RPMI7951 (cell line): ENCODE data around the gene ZNF236. TPM values are rescaled to one million over a fixed set of nuclear protein-coding genes. Genes with fewer than 3 reads are reported as not detected.
"Not testable (repeated sequence)": the region's sequence is repeated elsewhere in the genome, so short reads cannot be mapped to it uniquely, and the experiment has no call there.

Source experiments
- DNase-seq: peaks from one replicate; pipeline ENCODE4 v3.0.0-alpha.2; 2012; ENCODE audit warnings: low read depth
- total RNA-seq: library from RNA; depleted of rRNA; stranded (reverse); fragments of >200 nt; shearing (Covaris generic); gene quantifications from 2 replicates; pipeline ENCODE4 v1.2.3, GENCODE V29; 2014

The ZNF236 gene
- total RNA-seq, 1 experiment from 2014 or later, result 3.0 TPM

DNA sequence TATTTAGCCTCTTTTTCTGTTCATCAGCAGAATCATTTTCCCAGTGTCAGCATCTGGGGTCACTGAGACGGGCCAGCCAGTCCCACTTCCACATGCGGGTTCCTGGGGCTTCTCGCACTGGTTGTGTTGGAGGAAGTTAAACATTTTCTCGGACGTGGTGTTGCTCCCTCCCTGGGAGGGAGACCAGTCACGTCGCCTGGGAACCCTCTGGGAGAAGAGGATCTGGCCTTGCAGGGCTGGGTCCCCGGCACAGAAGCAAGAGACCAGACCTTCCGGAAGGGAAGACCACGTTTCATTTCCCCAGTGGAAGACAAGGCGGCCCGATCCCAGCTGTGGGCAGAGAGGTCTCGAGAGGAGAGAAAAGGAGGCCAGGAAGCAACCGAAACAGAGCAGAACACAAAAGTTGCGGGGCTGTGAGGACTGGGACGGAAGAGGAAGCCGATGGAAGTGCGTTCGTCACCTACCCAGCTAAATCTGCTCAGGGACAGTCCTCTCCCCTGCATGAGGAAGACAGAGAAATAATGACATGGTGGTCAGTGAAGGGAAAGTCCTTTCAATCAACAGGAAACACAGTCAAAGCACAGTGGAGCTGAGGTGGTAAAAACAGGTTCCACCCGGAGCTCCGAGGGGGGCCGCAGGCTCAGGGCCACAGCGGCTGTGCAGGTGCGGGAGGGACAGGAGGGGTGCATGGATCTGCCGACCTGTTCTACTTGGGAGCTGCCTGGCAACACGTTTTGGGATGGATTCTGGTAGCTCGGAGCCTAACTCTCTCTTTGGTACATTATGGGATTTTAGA lies 165.9 kb downstream of the ZNF236 start:
- no peak for DNase-seq

- no peak for DNase-seq
Observed at GRCh38 chr18:76988827-76989646, 166.7 kb downstream of the ZNF236 start.

DNA sequence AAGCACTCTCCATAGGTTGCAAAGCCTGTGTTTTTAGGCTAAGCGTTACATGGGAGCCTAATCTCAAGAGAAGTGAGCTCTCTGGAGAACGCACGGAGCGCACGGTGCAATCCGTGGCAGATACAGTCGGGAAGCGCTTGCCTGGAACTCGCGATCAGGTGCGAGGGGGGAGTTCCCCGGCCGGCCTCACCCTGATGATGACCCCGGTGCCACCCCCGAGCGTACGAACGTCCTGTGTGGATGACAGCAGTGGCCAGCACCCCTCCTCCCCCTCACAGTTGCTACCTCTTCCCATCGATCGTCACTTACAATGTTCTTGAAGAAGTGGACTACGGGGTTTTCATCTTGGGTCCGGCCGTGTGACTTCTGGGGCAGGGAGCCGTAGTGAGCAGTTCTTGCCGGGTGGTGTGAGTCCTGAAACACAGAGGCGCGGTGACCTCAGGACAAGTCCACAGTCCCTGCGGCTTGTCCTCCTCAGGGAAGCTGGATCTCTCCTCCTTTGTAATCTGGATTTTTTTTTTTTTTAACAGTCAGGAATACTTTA lies 167.4 kb downstream of the ZNF236 start:
- no peak for DNase-seq

GRCh38 chr18:76990343-76991020 lies 168.1 kb downstream of the ZNF236 start:
- not testable (repeated sequence) for DNase-seq

DNA sequence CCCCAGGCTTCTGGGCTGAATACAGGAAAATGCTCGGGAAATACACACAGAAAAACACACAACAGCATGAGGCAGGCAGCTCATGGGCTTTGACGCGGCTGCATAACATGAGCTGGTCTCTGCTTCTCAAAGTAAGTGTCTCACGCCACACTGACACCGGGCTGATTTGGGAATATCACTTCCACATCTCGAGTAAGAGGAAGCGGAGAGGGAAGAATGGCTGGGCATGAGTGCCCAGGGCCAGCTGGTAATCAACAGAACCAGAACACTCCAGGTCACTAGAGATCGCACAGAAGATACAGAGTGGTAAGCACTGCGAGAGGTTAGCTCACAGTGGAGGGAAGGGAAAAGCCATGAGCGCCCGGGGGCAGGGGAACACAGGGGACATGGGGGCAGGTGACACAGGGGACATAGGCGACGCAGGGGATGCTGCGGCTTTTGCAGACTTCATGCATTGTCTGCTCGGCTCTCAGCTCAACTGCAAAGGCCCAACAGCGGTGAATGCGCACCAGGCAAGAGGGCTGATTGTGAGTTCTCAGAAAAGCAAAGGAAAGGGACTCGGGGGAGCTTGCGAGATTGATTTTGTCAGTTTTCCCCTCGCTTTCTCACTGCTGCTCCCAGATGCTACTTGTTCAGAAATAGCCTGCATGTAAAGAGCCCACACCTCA lies 168.8 kb downstream of the ZNF236 start:
- DNase-seq, result no peak

GRCh38 chr18:76992226-76993084 lies 170.1 kb downstream of the ZNF236 start:
- DNase-seq, result no peak

- no peak for DNase-seq
Observed at GRCh38 chr18:76993085-76993382, 170.7 kb downstream of the ZNF236 start.

DNA sequence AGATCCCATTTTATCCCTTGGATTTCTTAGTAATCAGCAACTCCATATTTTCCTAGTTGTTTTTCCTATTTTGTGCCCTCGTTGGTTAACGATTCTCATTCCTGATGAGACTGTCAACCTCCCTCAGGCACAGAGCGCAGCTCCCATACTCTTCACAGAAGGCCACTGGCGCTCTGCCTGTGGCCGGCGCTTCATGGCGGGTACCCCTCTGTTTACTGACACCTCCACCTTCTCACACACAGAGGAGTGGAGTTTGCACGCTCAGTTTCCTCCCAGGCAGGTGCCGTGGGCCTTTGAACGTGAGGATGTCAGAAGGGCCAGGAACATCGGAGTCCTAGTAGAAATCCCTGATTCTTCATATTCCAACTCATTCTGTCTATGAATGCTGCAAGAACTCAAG lies 171.2 kb downstream of the ZNF236 start:
- DNase-seq, result no peak

- no peak for DNase-seq
Observed at GRCh38 chr18:76994086-76994654, 171.8 kb downstream of the ZNF236 start.

GRCh38 chr18:76995896-76996295 lies 173.5 kb downstream of the ZNF236 start:
- no peak for DNase-seq

DNA sequence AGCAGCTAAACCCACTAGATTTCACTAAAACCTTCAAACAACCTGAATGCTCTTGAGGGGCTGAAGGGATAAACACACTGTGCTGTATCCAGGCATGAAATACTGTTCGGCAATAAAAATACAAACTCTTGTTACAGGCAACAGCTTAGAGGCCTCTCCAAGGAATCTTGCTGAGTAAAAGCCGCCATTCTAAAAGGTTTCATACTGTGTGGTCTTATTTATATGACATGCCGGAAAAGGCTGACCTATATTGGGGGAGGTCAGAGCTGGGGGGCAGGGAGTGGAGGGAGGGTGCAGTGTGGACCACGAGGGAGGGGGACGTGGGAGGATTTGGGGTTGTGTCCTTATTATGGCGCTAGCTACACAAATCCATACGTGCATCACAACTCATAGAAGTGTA lies 174.1 kb downstream of the ZNF236 start:
- no peak for DNase-seq

- DNase-seq, result no peak
Observed at GRCh38 chr18:76997951-76998808, 175.8 kb downstream of the ZNF236 start.

DNA sequence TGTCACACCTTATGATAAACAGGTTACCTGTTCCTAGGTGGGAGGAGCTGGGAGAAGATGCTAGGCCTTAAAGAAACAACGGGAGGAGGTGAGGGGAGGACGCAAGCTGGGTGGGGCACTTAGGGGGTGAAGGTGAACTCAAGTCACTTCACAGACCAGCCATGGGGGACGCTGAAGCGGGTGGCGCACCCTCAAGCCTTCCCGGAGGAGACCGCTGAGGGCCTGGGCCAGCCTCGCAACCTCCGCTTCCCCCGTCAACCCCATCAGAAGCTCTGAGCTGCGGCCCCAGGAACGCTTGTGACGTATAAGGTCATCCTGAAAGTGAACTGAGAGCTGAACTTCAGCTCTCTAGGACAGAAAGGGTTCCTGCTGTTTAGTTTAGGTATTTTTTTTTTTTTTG lies 176.7 kb downstream of the ZNF236 start:
- no peak for DNase-seq

DNA sequence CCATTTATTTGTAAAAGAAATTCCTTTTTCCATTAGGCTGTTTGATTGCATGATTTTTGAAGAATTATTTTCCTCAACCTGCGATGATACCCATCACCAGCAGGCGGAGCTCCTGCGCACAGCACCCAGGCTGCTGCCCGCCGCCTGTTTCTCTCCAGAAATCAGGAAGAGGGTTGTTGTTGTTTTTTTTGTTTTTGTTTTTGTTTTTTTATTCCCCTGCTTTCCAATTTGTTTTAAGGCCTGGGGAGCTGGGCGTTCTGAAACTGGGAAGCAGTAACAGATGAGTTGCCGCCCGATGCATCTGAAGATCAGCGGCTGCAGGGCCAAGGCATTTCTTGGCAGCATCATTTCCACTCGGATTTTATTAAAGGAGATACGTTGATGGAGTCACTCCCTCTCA lies 178.2 kb downstream of the ZNF236 start:
- peak; percentile 31 for DNase-seq

GRCh38 chr18:77001041-77001440 lies 178.7 kb downstream of the ZNF236 start:
- DNase-seq, result no peak

DNA sequence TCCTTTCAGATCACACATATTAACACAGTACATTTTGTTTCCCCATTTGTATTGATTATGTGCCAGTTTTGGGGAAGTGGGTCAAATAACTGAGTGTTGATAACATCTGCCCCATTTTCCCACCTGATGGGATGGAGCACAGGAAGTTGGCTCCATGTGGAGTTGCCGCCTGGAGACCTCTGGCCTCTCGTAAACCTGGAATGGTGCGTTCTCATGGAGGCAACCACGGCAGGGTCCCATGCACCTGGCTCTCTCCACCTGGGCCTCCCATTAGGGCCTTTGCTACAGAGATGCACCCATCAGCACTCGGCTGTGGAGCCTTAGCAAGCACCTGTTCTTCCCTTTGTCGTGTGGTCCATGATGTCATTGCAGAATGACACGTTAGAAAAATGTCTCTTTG lies 179.6 kb downstream of the ZNF236 start:
- DNase-seq, result no peak

- no peak for DNase-seq
Observed at GRCh38 chr18:77002496-77002895, 180.1 kb downstream of the ZNF236 start.

DNA sequence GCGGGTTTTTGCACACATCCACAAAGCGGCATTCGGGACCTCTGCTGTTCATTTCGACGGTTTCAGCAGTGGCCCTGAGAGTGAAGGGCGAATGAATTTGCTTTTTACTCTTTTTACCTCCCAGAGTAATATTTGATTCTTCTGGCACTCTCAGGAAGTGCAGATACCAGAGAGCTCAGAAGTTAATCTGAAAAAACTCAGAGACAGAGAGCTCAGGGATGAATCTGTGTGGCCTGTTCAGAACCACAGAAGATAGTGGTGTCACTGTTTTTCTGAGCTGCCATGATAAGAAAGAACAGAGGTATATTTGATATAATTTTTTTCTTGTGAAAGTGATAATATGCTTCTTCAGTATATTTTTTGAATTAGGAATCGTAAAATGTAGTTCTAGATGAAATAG lies 181.0 kb downstream of the ZNF236 start:
- no peak for DNase-seq

- DNase-seq, result no peak
Observed at GRCh38 chr18:77004555-77005380, 182.4 kb downstream of the ZNF236 start.
